ENCODE data around the gene RPS10.

GRCh38 chr6:34438705-34439104 is 12.8 kb upstream of the RPS10 start:
- TF ChIP-seq CTCF (conservative IDR thresholded peaks at IDR 0.05; ENCODE audit: low read depth in 2 of 2), result no peak
- no peak for TF ChIP-seq EZH2 (IDR thresholded peaks at IDR 0.05; ENCODE audit: low read depth, unreplicated experiment)
- no peak for TF ChIP-seq ETS1 (IDR thresholded peaks at IDR 0.05)
- TF ChIP-seq POLR2AphosphoS5 (IDR thresholded peaks at IDR 0.05; ENCODE audit: low read depth), result no peak
- no peak for TF ChIP-seq CREB1 (CRISPR knock-in tag; IDR thresholded peaks at IDR 0.05; ENCODE audit: low read depth)

Data from GM23338 (cell line).